Hypothalamus (tissue), 51 donors: ENCODE measurements around the gene SLA2.
"Not testable (repeated sequence)": the region's sequence is repeated elsewhere in the genome, so short reads cannot be mapped to it uniquely, and the experiment has no call there.

Experiments
- DNase-seq, 51 donors: peaks; one replicate each; lab custom pipeline; 2025; lab: John Stamatoyannopoulos, UW

Gene SLA2

GRCh38 chr20:36645998-36646397 lies at the start of gene SLA2:
TSS of gene SLA2 (minus strand) at chr20:36646196. CDS start at chr20:36641335, 4,861 bp downstream.
- DNase-seq: no peak

DNA sequence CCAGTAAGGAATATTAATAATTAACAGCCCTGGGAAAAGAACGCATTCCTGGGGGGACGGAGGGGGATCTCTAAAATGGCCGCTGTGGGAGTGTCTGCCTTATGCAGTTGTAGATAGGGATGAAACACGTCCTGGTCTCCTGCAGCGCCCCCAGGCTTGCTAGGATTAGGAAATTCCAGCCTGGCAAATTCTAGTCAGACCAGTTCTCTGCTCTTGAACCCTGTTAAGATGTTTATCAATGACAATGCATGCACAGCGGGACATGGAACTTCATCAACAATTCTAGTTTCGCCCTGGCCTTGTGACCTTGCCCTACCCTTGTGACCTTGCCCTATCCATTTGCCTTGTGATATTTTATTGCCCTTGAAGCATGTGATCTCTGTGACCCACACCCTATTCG lies 49.5 kb upstream of the SLA2 start:
- DNase-seq: not testable (repeated sequence)

DNA sequence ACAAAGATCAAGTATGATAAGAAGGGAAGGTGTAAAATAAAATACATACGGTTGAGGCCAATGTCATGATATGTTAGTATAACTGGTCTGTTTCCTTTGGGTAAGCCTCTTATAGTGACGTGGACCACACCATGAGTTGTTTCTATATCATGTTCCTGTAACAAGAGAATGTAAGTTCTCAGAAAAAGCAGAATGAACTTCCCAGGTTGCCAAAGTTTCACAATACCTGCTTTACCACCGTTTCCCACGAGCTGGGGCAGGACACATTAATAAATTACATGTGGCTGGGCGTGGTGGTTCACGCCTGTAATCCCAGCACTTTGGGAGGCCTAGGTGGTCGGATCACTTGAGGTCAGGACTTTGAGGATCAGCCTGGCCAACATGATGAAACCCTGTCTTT lies 42.6 kb upstream of the SLA2 start:
- no peak for DNase-seq

DNA sequence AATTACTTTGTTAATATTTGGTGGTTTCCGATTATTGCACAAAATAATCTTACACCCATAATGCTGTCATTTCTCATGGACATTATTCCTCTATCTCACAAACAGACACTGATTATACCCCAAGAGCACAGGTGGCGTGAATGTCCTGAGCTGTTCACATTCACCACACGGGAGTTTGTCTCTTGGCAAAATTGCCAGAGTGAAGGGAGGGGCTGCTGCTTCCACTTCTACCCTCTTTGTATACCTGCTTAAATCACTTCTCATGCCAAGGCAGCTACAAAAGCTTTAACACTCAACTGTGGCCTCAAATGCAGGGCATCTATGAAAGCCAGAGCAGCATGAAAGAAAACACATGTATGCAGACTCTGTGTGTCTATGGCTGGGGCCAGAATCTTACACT lies 41.9 kb upstream of the SLA2 start:
- DNase-seq: no peak

- DNase-seq: no peak
These were observed 40.9 kb upstream of the SLA2 start for GRCh38 chr20:36686944-36687343.

DNA sequence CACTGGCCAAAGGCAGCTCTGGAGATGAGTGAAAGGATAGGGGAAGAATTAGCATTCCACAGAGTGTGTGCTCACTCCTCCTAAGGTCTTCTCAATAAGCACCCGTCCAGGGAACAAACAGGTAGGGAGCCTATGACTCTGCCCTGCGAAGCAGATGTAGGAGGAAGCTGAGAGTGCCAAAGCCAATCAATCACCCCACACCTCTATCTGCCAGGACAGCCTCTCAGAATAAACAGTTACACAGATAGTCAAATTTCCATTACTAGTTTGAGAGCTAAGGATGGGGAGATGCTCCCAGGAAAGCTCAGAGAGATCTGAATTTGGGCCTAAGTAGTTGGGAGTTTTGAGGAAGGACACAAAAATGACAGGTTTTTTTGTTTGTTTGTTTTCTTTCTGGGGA lies 40.5 kb upstream of the SLA2 start:
- no peak for DNase-seq

- no peak for DNase-seq
These were observed 38.8 kb upstream of the SLA2 start for GRCh38 chr20:36684747-36685146.

DNA sequence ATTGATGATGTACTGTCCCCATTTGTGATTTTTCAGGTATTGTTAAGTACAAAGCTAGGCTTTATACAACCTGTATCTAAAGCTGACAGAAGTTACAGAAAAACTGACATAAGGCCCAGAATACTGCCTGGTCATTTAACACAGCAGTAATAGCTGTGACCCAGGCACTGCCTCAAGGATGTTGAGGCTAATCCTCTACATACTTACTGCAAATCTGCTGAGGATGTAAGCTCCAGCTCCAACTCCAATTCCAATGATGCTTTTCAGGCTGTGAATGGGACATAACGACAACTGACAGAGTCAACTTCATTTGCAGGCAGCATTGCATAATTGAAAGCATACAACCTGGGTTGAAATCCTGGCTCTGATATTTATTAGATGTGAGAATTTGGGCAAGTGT lies 36.3 kb upstream of the SLA2 start:
- no peak for DNase-seq

- no peak for DNase-seq
These were observed 31.4 kb upstream of the SLA2 start for GRCh38 chr20:36677422-36677771.

DNA sequence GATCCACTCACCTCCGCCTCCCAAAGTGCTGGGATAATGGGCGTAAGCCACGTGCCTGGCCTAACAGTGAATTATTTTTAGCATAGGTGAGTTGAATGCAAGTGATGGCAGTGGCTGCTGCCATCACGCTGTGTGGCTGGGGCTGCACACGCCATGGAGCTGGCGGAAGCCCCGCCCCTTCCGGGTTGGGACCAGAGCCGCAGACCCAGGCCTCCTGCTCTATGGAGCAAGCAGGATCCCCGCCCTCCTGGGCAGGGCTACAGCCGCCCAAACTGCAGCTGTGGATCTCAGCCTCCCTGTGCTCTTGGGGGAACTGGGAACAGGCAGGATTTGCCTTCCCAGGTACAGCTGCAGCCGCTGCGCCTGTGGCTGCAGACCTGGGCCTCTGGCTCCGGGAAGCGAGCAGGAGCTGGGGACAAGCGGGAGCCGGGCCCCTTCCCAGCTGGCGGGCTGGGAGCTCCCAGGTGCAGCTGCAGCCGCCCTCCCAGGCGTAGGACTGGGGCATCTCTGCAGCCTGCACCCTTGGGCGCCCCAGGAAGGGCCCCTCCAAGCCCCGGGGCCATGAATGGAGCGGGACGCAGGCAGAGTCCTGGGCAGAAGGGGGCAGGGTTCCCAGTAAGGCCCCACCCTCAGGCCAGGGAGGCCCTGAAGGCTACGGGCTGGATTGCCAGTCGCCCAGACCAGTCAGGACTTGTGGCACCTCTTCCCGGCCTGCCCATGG lies 30.9 kb upstream of the SLA2 start:
- no peak for DNase-seq

- not testable (repeated sequence) for DNase-seq
These were observed 29.5 kb upstream of the SLA2 start for GRCh38 chr20:36675545-36675944.

DNA sequence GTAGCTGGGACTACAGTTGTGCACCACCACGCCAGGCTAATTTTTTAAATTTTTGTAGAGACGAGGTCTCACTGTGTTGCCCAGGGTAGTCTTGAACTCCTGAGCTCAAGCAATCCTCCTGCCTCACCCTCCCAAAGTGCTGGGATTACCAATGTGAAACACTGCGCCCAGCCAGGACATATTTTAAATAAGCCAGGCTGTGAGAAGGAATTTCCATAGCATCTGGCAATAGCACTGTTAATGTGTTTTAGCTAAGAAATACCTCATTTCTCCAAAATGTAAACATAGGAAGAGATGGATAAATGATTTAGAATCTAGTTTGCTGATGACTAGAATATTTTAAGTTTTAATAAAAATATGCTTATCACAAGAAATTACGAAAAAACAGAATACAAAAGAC lies 27.0 kb upstream of the SLA2 start:
- no peak for DNase-seq

DNA sequence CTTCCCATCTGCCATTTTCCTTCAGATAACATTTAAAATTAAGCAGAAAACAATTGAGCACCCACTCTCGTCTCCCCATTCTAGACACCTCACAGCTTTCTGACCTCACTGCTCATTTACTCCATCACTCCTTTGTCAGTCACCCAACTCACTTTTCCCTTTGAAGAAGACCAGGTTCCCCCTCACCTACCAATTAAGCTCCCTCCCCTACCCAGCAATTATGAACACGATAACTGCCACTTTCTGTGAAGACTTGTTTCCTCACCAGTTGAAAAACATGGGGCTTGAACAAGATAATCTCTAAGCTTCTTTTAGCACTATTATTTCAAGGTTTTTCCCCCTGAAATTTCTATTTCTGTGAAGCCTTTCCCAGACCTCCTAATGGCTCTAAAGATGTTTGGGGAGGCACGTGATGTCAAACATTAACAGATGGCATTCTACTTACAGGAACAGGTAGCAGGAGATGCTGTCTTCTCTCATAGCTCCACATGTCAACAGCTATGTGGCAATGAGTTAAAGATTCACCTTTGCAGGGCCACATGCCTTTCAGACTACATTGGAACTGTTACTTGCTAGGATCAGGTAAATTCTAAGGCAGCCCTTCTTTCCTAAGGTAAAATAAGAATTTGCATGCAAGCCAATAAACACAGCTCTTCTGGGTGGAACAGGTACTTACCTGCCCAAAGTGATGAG lies 24.8 kb upstream of the SLA2 start:
- no peak for DNase-seq

GRCh38 chr20:36666181-36666740 lies 20.3 kb upstream of the SLA2 start:
- DNase-seq: no peak

DNA sequence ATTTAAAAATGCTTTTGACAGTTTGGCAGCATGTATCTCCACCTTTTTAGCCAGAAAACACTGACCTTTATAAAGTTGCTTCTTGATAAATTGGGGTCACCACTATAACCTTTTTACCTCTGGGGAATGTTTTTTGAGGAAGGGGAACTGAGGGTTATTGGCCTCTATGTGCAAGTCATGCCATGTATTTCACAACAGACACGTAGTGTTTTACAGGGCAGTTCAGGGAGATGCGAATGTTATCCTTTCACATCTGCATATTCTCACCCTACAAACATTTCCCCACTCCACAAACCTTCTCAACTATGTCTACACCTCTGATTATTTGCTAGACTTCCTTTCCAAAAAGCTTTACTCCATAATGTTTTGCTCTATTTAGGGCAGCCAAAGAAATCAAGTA lies 17.0 kb upstream of the SLA2 start:
- no peak for DNase-seq

DNA sequence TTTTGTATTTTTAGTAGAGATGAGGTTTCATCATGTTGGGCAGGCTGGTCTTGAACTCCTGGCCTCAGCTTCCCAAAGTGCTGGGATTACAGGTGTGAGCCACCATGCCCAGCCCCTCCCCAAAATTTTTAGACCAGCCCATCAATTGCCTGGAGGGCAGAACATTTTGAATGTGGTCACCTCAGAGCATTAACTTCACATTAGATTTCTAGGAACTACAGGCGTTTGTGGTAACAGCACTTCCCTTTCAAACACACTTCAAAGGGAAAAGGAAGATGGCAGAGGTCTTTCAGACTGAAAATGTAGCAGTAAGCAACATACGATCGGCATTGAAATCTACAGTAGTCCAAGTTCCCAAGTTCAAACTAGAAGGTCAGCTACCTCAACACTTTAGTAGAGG lies 12.3 kb upstream of the SLA2 start:
- no peak for DNase-seq

DNA sequence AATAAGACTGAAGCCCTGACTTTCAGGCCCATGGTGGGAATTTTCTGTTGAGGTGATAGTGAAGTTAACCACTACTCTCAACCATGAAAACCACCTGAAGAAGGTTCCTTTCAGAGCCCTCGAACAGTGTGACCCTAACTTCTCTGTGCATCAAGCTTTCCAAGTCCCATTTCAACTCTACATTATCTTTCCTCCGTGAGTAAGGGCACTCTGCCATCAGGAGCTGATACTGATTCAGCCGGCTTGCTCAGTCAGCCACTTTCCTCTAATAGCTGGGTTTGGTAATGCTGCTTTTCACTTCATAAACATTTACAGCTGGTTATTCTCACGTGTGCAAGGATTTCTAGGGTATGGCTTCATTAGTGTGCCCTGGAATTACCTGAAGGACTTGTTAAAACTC lies 10.7 kb upstream of the SLA2 start:
- DNase-seq: no peak

DNA sequence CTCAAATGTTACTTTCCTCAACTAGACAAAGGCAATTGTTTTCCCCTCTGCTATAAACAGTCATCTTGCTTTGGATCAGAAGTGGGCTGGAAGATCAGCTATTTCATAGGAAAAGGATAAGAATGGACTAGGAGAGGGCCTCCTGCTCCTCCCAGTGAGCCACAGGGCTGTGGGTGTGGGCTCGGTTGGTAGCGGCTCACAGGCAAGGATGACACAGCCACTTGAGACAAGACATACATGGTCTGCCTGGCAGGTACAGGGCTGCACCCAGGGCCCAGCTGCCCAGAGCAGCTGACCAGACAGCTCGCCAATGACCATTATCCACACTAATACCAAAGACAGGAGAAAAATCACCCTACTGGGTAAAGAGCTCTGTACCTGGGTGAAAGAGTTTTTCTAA lies 9.0 kb upstream of the SLA2 start:
- DNase-seq: no peak

GRCh38 chr20:36654506-36654905 lies 8.5 kb upstream of the SLA2 start:
- DNase-seq: no peak

GRCh38 chr20:36653456-36653855 lies 7.5 kb upstream of the SLA2 start:
- DNase-seq: no peak

- no peak for DNase-seq
These were observed 1.5 kb upstream of the SLA2 start for GRCh38 chr20:36647196-36648121.
